ENCODE results near the gene BAIAP2L1.
A peak's percentile ranks its signal among the peaks of the same experiment; 100 is the strongest.
"Not testable (repeated sequence)": the region's sequence is repeated elsewhere in the genome, so short reads cannot be mapped to it uniquely, and the experiment has no call there.

Gene BAIAP2L1

DNA sequence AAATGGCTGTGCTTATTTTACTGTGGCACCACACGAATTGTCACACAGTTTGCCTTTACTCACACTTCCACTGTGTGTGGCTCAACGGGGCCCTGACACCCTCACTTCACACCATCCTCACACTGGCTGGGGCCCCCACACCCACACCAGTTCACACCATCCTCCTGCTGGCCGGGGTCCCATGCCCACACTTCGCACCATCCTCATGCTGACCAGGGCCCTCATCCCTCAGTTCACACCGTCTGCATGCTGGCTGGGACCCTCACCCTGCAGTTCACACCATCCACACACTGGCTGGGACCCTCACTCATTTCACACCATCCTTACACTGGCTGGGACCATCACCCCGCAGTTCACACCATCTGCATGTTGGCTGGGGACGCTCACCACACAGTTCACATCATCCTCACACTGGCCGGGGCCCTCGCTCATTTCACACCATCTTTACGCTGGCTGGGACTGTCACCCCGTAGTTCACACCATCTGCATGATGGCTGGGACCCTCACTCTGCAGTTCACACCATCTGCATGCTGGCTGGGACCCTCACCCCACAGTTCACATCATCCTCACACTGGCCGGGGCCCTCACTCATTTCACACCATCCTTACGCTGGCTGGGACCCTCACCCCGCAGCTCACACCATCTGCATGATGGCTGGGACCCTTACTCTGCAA lies 83.4 kb downstream of the BAIAP2L1 start:
- DNase-seq: no peak

DNA sequence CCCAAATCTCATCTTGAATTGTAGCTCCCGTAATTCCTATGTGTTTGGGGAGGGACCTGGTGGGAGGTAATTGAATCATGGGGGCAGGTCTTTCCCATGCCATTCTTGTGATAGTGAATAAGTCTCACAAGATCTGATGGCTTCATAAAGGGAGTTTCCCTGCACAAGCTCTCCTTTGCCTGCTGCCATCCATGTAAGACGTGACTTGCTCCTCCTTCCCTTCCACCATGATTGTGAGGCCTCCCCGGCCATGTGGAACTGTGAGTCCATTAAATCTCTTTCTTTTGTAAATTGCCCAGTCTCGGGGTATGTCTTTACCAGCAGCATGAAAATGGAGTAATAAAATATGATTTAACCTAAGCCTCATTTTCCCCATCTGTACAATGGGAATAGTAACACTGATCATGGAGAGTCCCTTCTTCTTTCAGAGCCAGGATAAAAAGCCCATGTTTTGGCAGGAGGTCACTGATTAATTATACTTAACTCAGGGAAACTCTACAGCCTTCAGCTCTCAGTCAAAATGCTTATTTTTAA lies 84.8 kb downstream of the BAIAP2L1 start:
- DNase-seq: not testable (repeated sequence)

DNA sequence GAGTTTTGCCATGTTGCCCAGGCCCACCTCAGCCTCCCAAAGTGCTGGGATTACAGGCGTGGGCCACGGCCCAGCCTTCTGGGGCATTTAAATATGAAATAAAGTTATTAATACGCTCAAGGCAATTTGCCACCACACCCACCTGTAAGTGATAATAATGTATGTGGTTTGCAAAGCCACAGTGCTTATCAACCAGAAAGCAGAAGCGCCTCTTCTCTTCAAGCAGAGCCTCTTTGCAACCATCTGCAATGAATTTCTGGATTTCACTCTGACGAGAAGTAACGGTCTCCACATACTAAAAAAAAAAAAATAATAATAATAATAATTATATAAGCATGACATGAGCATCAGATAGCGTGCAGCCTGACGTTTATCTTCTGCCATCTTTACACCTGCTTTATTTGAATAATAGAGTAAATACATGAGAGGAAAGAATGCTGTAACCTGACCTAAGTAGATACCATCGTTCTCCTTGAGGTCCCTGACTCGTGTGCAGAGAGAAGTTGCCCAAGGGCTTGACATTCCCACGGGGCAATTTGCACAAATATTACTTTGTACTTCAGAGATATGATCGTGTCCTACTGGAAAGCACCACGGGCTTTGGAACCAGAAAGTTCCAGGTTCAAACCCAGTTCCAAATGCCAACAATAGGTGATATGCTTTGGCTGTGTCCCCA lies 85.4 kb downstream of the BAIAP2L1 start:
- peak; percentile 73 for DNase-seq

DNA sequence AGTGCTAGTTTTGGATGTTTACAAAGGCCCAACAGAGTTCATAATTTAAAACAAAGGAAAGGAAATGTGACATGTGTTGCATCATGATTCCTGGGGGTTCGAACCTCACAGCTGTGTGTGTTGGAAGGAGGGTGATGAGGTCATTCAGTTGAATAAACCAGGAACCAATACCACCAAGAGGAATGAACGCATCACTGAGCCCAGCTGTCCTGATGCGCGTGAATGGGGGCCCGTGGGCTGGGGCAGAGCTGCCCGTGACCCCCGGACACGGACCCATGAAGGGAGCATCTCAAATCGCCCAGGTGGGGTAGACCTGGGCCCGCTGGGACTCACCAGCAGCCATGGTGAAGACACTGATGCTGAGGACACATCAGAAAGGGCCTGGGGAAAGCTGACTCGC lies 86.4 kb downstream of the BAIAP2L1 start:
- DNase-seq: peak; percentile 85

DNA sequence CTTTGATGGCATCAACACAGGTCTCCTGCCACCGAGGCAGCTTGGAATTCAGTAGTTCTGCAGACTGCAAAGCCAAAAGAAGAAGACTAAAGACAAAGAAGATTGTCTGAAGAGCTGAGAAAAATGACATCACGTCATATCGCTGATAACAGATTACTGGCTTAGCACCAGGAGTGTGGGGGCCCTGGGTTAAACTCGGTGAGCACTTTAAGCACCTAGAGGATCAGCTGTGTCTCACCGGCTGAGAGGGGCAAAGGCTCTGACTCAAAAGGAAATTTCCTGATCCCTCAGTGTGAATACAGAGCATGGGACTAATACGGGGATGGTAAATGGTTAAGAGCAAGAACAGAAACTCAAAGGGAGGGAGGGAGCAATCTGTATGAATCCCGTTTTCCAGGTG lies 88.7 kb downstream of the BAIAP2L1 start:
- no peak for DNase-seq

DNA sequence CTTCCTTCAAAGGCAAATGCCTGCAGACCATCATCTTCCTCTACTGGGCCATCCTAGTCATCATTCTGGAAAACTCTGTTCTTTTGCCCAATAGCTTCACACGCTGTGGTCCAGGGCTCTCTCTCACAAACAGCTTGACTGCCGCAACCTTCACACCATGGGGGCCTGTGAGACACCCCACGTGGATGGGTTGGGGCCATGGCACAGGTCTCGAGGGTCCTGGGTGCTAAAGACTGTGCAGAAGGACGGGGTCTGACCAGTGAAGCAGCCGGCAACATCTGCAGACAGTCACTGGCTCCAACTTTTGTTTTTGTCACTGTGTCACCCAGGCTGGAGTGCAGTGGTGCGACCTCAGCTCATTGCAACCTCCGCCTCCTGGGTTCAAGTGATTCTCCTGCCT lies 91.3 kb downstream of the BAIAP2L1 start:
- no peak for DNase-seq

DNA sequence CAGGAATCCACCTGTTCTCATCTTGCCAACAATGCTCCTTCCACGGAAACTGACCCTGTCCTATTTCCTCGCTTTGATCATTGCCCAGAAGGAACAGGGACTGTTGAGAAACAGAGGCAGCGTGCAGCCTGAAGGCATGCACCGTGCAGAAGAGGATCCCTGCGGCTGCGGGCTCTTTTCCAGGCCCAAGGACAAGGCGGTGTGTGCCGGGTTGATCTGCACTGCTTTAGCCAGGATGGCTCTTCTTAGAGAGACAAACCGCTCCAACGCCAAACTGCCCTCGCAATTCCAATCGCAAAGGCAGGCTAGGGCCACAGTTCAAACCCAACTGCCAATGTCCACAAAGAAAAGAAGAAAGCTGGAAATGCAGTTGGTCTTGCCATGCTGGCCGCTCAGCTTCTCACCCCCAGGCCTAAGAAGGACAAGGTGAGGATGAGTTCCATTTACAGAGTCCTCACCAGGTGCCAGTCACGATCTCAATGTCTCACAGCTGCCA lies 92.9 kb downstream of the BAIAP2L1 start:
- DNase-seq: no peak

DNA sequence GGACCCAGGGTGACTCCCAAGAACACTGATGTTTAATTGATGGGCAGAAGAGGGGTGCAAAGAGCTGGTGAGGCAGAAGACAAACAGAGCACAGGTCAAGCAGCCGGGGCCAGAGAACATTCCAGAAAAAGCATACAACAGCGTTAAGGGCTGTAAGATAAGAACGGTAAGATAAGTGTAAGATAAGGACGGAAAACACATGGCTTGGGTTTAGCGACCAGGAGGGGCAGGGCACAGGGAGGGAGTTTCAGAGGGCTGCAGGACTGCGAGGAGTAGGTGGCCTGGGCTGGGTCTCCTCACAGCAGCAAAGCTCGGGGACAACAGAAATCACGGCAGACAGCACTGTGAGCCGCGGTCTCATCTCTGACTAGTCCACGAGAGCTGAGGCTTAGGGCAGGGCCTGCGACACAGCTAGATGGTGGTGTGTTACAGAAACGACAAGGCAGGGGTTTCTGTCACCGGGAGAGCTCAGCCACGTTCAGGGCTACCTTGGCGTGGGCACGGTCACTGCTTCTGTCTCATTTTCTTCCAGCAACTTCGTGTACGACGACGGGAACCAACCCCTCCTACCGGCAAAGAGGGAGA lies 94.8 kb downstream of the BAIAP2L1 start:
- no peak for DNase-seq

DNA sequence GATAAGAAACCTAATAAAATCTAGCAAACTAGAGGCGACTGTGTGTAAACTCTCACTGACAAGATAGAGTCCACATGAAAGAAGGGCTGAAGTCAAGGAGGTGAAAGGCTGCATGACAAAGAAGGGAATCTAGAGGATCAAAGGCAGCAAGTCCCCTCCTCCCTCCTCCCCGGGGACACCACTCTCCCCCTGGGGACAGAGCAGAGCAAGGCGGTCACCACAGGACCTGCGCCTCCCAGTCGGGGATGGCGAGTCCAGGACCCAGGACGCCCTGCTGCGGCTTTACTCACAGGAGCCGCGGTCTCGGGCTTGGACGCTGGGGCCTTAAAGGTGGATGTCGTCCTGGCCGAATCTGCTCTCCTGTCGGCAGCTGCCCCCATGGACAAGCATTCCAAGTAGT lies 97.0 kb downstream of the BAIAP2L1 start:
- no peak for DNase-seq

DNA sequence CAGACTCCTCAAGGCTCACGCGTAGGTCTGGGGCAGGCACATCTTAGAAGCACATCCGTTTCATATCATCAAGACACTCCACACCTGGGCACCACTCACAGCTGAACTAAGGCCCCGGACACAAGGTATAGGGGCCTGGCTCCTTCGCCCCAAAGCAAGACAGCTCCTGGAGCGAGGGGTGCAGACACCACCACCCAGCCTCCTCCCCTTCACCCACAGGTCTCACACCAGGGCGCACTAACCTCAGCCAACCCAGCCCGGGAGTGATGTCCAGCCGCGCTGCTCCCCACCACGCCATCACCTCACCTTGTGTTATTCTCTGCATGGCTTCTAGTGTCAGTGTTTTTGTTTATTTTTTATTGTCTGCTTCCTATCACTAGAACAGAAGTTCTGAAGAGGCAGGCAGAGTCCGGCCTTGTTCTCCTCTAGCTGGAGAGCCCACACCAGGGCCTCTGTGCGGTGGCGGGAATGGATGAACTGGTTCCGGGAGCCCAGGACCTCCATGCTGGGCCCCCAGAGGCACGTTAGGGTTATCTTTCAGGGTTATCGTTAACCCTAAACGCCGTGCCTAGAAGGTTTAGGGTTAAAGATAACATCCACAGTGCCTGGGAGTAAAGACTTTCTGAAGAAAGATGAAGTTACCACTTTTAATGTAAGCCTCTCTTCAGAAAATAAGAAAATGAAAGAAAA lies 97.6 kb downstream of the BAIAP2L1 start:
- no peak for DNase-seq

DNA sequence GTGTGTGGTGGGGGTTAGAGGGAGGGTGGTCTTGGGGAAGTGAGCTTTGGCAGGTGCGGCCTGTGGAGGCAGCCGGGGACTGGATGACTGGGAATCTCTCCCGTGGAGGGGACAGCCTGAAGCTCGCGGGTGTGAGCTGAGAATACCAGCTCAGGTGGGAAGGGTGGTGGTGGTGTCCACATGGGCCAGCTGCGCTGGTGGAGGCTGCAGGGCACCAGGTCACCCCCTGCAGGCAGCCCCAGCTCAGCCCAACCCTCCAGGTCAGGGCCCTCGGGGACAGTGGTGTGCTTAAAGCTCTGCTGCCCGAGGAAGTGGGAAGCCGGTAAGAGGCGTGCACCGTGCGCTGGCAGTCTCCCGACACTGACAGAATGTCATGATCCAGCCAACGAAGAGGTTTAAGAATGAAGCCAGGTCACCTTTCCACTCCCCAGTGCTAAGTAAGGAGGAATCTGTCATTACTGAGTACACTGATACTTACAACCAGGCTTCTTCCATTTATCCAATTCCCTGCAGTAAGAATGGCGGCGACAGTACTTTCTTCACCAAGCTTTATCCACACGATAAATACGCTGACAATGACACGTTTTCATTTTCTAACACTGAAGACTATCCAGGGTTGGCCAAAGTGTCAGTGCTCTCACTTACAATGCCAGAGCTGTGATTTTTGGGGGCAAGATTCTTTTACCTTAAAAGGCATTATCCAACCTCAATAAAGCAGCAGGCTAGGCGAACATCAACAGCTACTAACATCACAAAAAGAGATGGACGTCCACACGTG lies 99.0 kb downstream of the BAIAP2L1 start:
- no peak for DNase-seq

DNA sequence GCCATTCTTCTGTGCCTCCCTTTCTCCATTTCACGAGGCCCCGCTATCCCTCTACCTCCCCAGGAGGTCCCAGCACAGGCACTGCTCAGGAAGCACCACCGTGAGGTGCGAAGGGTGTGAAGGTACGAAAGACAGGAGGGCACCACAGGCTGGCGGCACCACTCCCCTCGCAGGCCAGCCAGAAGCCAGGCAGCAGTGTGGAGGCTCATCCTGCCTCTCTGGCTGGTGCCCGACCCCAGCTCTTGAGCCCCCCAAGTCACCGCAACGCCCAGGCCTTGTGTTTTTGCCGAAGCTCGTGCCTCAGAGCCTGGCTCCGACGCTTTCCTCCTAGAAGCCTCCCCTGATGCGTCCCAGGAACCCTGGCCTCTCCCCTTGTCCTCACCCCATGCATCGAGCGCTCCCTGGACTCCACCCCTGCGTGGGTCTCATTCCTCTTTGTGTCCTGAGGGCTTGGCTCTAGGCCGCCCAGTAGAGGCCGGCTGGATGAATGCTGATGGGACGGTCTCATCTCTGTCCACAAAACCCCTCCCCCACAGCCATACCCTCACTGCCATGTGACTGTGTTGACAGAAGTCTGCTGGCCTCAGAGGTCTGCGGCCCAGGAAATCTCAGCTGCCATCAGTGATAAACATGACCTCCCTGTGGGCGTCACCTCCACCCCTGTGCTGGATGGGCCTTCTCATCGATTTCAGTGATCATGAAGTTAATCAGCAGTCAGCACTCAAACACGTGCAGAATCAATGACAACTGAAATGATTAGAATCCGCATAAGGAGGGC lies 100.1 kb downstream of the BAIAP2L1 start:
- no peak for DNase-seq

DNA sequence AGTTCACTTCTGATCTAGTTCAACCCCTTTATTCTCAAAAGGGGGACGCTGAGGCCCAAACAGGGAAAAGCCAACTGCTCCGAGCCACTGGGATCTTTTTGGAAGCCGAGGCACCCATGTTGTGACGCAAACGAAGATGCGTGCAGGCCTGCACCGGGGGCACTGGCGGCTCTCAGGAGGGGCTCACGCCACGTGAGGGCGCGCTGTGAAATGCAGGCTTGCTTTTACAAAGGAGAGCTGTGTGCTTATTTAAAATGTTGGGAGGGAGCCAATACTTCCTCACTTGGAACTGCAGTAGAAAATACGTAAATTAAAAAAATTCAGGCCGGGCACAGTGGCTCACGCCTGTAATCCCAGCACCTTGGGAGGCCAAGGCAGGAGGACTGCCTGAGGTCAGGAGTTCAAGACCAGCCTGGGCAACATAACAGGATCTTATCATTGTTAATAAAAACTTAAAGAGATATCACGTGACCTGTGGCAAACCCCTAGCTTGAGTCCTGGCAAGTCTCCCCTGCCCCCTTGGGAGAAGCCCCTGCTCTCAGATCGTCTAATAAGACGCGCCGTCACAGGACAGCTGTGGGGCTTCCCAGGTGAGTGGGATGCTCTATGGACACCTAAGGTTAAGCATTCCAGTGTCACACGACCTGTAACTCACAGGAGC lies 103.1 kb downstream of the BAIAP2L1 start:
- no peak for DNase-seq

DNA sequence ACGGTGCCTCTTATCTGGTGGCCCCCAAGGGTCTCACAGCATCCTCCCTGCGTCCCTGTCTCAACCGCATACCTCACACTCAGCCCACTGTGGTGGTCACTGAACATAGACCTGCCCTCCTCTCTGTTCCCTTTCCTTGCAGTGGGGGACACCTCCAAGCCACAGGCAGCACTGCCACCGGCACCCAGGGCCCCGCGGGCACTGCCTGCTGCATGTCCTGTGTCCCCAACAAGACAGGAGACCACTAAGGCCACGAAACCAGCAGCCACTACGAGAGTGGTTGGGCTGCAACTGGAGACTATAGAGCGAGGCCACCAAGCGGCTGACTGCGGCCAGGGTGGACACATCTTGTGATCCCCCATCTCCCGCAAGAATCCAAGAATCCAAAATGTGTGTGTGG lies 104.1 kb downstream of the BAIAP2L1 start:
- DNase-seq: no peak

DNA sequence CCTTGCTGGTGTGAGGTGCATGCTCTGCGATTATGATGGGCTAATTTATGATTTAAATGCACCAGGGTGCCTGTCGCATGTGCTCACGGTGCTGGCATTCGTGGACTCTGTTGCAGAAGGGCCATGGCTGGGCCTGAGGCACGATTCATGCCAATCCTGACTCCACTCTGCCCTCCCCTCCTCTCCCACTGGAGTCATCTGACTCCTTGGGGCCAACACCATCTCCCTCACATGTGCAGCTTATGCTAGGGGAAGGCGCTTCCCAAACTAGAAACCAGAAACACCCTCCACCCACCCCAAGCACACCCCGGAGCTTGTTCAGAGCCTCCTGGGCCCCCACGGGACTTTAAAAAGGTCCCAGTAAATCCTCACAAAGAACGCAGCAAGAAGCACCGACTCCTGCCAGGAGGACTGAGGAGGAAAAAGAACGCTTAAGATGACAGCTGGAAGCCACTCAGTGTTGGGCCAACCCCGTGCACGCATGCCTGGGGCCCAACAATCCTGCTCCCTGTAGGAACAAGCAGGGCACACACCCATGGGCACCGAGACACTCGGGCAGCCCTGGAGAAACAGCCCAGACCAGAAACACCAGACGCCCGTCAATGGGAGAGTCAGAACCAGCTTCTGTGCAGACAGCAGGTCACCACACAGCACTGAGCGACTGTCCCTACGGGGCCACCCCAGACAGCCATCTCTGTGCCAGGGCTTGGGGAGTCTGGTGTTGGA lies 105.3 kb downstream of the BAIAP2L1 start:
- no peak for DNase-seq

DNA sequence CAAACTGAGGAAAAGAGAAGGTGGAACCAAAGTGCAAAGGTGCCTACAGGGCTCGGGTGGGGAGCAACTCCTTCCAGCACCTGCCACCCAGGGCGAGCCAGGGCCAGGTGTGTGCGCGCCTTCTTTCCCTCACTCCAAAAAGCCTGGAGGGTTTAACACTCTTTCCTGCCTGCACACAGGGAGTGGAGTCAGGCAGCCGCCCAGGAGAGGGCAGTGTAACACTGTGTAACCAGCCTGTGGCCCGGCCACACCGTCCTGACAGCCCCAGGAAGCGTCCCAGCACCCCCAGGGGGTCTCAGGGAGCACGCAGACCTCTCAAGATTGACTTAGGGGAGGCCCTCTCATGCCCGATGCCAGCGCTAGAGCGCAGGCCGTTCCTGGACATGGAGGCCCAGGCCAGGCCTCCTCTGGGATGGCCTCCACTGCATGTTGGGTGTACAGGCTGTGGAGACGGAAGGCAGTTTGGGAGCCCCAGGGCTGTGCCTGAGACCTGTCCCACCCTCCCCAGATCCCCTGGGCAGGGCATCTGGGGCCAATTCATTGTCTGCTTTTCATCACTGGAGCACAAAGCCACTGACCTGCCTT lies 106.0 kb downstream of the BAIAP2L1 start:
- peak; percentile 13 for DNase-seq

DNA sequence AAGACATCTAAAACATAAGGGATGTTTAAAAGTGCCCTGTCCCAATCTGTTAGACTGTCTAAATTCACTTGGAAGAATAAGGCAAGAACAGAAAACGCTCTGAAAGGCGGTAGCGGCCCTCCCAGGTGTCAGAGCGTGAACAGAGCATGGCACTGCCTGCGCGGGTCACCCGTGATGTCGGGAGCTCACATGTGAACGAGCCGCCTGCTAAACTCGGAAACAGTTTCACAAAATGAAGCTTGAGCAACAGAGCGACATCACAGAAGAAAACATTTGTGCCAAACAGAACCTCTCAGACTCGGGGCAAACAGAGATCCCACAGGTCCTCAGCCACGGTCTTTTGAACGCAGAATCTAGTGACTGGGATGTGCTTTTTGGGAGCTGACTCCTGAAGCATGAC lies 106.6 kb downstream of the BAIAP2L1 start:
- DNase-seq: no peak

DNA sequence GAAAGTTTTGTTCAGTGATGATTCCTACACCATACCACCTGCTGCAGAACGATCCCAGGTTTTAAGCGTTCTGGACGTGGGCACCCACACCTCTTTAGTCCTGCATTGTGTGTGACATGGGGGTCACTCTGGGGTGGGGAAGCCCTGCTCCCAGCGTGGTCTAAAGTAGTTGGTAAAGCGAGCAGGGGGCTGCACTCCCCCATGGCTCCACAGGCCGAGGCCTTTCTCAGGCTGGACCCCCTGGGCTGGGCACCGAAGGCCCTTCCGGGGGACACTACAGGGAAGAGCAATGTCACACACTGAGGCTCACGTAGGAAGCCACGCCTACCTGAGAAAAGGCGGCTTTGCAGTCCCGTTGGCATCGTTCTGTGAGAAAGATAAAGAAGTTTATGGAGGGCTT lies 107.1 kb downstream of the BAIAP2L1 start:
- no peak for DNase-seq

DNA sequence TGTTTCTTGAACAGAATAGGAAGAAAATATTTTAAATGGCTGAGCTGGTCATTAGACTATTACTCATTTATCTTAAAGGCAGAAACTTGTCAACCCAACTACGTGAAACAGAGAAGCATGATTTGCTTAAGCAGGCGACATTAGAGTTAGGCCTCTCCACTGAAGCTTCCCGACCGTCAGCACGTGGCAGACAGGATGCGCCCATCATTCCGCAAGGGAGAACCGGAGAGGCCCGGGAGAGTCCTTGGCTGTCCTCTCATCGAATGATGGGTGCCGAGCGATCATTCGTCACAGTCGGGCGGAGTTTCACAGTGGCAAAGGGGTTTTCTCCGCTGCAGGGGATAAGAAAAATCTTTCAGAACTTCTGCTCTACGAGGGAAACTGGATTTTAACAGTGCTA lies 107.6 kb downstream of the BAIAP2L1 start:
- DNase-seq: no peak

DNA sequence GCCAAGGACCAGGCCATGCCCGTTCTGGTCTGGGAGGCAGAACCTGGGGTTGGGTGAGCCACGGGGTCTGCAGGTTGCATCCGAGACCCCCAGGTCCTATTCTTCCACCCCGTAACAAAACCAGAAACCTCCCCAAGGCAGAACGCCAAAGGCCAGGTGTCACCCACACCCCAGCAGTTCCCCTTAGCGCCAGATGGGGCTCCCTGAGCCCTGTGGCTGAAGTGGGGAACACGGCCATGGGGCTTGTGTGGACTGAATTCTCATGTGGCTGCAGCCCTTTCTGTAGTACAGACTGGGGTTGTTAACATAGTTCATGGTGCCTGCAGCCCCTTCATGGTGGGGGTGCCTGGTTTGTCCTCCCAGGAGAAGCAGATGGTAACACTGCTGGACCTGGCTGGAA lies 109.2 kb downstream of the BAIAP2L1 start:
- no peak for DNase-seq
